ENCODE results near the gene MCAM.

DNA sequence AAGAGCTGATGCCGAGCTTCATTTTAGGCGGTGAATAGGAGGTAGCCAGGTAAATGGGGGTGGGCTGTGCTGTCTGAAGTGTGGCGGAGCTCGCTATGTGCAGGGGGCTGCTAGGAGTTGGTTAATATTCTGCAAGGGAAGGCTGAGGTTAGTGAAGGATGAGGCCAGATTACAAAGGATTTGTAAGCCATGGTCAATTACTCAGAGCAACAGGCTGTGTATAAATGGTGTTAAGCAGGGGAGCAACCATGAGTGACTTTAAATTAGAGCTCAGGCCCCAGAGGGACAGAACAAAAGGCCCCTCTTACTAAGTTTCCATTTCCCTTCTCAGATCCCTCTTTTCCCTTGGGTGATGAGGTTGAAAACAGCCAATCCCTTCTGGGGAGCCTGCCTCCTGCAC is 7.3 kb upstream of the MCAM start:
- TF ChIP-seq, protein P1, sequence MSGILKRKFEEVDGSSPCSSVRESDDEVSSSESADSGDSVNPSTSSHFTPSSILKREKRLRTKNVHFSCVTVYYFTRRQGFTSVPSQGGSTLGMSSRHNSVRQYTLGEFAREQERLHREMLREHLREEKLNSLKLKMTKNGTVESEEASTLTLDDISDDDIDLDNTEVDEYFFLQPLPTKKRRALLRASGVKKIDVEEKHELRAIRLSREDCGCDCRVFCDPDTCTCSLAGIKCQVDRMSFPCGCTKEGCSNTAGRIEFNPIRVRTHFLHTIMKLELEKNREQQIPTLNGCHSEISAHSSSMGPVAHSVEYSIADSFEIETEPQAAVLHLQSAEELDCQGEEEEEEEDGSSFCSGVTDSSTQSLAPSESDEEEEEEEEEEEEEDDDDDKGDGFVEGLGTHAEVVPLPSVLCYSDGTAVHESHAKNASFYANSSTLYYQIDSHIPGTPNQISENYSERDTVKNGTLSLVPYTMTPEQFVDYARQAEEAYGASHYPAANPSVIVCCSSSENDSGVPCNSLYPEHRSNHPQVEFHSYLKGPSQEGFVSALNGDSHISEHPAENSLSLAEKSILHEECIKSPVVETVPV (CRISPR knock-in tag; IDR thresholded peaks at IDR 0.05): no peak
- TF ChIP-seq RARB (CRISPR knock-in tag; IDR thresholded peaks at IDR 0.05): no peak
- no peak for TF ChIP-seq SNAI2 (CRISPR knock-in tag; IDR thresholded peaks at IDR 0.05)
- TF ChIP-seq ARNTL (CRISPR knock-in tag; IDR thresholded peaks at IDR 0.05; ENCODE audit: borderline replicate concordance, low read depth): no peak

Data from SK-N-SH treated with all-trans-retinoic acid at 6 μM for 48 hours (cell line).